Upper lobe of left lung (tissue), 6 donors: ENCODE measurements around the gene SFTPB. TPM values are rescaled to one million over a fixed set of nuclear protein-coding genes. Genes with fewer than 3 reads are reported as not detected.

Source experiments
- ATAC-seq, 2 donors: fragments of 200-7000 bp; cut with Tn5 transposase; one replicate each; pipeline ENCODE4 v1.9.1; 2022; ENCODE audit warnings: mild to moderate bottlenecking in 2 of 2, moderate library complexity in 2 of 2; ENCODE audit not compliant: low FRiP score in 2 of 2
- DNase-seq, 2 donors: peaks; one replicate each; pipeline ENCODE4 v3.0.0-alpha.2; 2019 to 2020
- H3K27ac ChIP-seq, 4 donors: fragments of 200-600 bp; sonication (generic); one replicate each; pipeline ENCODE4 v1.5.1; 2016 to 2019
- H3K27me3 ChIP-seq, 4 donors: fragments of 200-600 bp; sonication (generic); one replicate each; pipeline ENCODE4 v1.5.1; 2017 to 2019
- H3K36me3 ChIP-seq, 4 donors: fragments of 200-600 bp; sonication (generic); one replicate each; pipeline ENCODE4 v1.5.1; 2016 to 2019
- H3K4me1 ChIP-seq, 4 donors: fragments of 200-600 bp; sonication (generic); one replicate each; pipeline ENCODE4 v1.5.1; 2018 to 2019
- H3K4me3 ChIP-seq, 4 donors: fragments of 200-600 bp; sonication (generic); one replicate each; pipeline ENCODE4 v1.5.1; 2017 to 2019; ENCODE audit warnings: mild to moderate bottlenecking in 2 of 4, moderate library complexity in 1 of 4
- H3K9me3 ChIP-seq, 4 donors: fragments of 200-600 bp; sonication (generic); one replicate each; pipeline ENCODE4 v1.5.1; 2018 to 2019
- EP300 ChIP-seq, 4 donors: sonication (generic); formaldehyde crosslinking; IDR thresholded peaks; one replicate each; pipeline ENCODE4 v1.5.1; 2017; ENCODE audit warnings: antibody characterized with exemption in 4 of 4, control low read depth in 2 of 4
- POLR2A ChIP-seq, 4 donors: fragments of 450-650 bp; IDR thresholded peaks; one replicate each; pipeline ENCODE4 v1.5.1; 2016 to 2017; ENCODE audit warnings: antibody characterized with exemption in 4 of 4, mild to moderate bottlenecking in 2 of 4
- POLR2AphosphoS5 ChIP-seq, 2 donors: sonication (generic); formaldehyde crosslinking; IDR thresholded peaks; one replicate each; pipeline ENCODE4 v1.5.1; 2017; ENCODE audit warnings: antibody characterized with exemption in 2 of 2
- WGBS, 2 donors: methylation state at CpG; one replicate each; pipeline ENCODE4 v1.1.5; 2017 to 2018; 5-methylcytosine and 5-hydroxymethylcytosine counted together
- total RNA-seq, 6 donors: library from RNA; depleted of rRNA in 4 of 6; stranded (reverse); fragments of >200 nt in 4 of 6; gene quantifications; one replicate each; pipeline versions ENCODE4 v1.1.0 to v1.2.1, GENCODE V29; 2016 to 2021
- TF ChIP-seq, protein P1 (sequence below), 6 experiments: fragments of 450-650 bp in 4 of 6; fragments of 200-600 bp in 2 of 6; sonication (generic) in 2 of 6; IDR thresholded peaks; one replicate each; pipeline ENCODE4 v1.5.1; 2016 to 2019; ENCODE audit warnings: antibody characterized with exemption in 6 of 6
- donor health status: DM: no; HTN: no; CAD: no; lungs with moderate emphysema.
- donor health status: DM: no; HTN: yes; CAD: no; lungs with severe emphysema.

The SFTPB gene
- total RNA-seq, 6 donors from 2014 or later, result 10,501 to 67,270 (median 33,394) TPM

DNA sequence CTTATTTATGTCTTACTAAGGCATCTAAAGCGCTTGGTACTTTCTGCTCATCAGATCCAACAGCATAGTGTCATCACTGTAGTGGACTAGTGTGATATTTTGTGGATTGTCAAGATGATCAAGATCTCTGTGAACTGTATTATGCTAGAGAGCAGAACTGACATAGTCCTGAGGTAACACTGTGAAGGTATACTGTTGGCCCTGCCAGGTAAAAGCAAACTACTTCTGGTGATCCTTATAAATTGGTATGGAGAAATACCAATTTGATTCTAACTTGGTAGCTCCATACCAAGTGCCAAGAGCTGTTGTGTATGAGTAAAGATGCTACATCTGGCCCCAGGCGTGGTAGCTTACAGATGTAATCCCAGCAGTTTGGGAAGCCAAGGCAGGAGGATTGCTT, 15.9 kb downstream of the SFTPB start:
- ATAC-seq (no peak), DNase-seq (no peak)
- Histone ChIP-seq H3K36me3 (peaks cover 0 to 69% (median 33%) of the 10 kb centered on the region in 4 donors), H3K9me3 (no peaks in the 10 kb centered on the region), H3K27ac (peak overlapping the region; percentile 23 to 74 (median 51)), H3K4me1 (peaks cover 21 to 37% (median 25%) of the 10 kb centered on the region in 4 donors), H3K27me3 (no peaks in the 10 kb centered on the region), H3K4me3 (no peak overlapping the region)
- 96 to 100% methylated on average over 2 of the region's 2 CpGs for WGBS, 2 donors
- TF ChIP-seq, protein P1, sequence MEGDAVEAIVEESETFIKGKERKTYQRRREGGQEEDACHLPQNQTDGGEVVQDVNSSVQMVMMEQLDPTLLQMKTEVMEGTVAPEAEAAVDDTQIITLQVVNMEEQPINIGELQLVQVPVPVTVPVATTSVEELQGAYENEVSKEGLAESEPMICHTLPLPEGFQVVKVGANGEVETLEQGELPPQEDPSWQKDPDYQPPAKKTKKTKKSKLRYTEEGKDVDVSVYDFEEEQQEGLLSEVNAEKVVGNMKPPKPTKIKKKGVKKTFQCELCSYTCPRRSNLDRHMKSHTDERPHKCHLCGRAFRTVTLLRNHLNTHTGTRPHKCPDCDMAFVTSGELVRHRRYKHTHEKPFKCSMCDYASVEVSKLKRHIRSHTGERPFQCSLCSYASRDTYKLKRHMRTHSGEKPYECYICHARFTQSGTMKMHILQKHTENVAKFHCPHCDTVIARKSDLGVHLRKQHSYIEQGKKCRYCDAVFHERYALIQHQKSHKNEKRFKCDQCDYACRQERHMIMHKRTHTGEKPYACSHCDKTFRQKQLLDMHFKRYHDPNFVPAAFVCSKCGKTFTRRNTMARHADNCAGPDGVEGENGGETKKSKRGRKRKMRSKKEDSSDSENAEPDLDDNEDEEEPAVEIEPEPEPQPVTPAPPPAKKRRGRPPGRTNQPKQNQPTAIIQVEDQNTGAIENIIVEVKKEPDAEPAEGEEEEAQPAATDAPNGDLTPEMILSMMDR (IDR thresholded peaks at IDR 0.05), result no peak
- TF ChIP-seq POLR2A (IDR thresholded peaks at IDR 0.05) (no peak), EP300 (IDR thresholded peaks at IDR 0.05) (no peak), POLR2AphosphoS5 (IDR thresholded peaks at IDR 0.05) (no peak)

DNA sequence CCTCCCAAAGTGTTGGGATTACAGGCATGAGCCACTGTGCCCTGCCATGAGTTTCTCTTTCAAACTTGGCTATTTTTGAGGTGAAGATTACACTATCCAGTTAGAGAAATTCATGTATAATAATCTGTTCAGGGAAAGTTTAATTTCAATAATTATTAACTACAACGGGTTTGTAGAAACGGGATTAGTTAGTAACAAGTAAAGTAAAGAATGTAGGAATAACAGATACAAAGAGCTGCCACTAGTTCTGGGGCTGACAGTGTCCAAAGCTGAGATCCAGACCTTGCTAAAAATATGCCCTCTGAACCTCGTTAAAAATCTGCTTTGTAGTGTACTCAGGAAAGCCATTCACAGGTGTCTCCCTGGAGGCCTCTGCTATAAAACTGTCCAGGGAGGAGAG, 16.9 kb downstream of the SFTPB start:
- Histone ChIP-seq H3K4me1 (peaks cover 20 to 37% (median 23%) of the 10 kb centered on the region in 4 donors), H3K27ac (peak overlapping the region in 2 of 4 donors; percentile 69 to 74), H3K36me3 (peaks cover 5 to 70% (median 39%) of the 10 kb centered on the region in 4 donors), H3K4me3 (no peak overlapping the region), H3K27me3 (no peaks in the 10 kb centered on the region), H3K9me3 (no peaks in the 10 kb centered on the region)
- 62 to 67% methylated on average over 3 of the region's 3 CpGs for WGBS, 2 donors
- ATAC-seq (no peak), DNase-seq (no peak)
- TF ChIP-seq, protein P1 (IDR thresholded peaks at IDR 0.05), result no peak
- no peak for TF ChIP-seq POLR2AphosphoS5 (IDR thresholded peaks at IDR 0.05)
- no peak for TF ChIP-seq EP300 (IDR thresholded peaks at IDR 0.05)
- TF ChIP-seq POLR2A (IDR thresholded peaks at IDR 0.05), result no peak

DNA sequence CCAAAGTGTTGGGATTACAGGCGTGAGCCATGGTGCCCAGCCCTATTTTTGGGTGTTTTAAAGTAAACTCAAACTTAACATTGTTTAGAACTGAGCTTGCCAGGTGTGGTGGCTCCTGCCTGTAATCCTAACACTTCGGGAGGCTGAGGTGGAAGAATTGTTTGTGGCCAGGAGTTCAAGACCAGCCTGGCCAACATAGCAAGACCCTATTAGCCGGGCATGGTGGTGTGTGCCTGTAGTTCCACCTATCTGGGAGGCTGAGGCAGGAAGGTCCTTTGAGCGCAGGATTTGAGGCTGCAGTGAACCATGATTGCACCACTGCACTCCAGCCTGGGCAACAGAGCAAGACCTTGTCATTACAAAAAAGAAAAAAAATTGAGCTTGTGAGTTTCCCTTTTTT, 17.5 kb downstream of the SFTPB start:
- ATAC-seq (no peak), DNase-seq (no peak)
- H3K4me3 ChIP-seq, result no peak overlapping the region
- TF ChIP-seq POLR2AphosphoS5 (IDR thresholded peaks at IDR 0.05), result no peak
- no peak for TF ChIP-seq POLR2A (IDR thresholded peaks at IDR 0.05)
- WGBS, 2 donors, result 98% methylated on average over 4 of the region's 4 CpGs
- H3K36me3 ChIP-seq, result peaks cover 11 to 77% (median 45%) of the 10 kb centered on the region in 4 donors
- no peaks in the 10 kb centered on the region for H3K9me3 ChIP-seq
- peaks cover 20 to 37% (median 23%) of the 10 kb centered on the region in 4 donors for H3K4me1 ChIP-seq
- peak overlapping the region in 3 of 4 donors; percentile 64 to 74 (median 69) for H3K27ac ChIP-seq
- no peaks in the 10 kb centered on the region for H3K27me3 ChIP-seq

DNA sequence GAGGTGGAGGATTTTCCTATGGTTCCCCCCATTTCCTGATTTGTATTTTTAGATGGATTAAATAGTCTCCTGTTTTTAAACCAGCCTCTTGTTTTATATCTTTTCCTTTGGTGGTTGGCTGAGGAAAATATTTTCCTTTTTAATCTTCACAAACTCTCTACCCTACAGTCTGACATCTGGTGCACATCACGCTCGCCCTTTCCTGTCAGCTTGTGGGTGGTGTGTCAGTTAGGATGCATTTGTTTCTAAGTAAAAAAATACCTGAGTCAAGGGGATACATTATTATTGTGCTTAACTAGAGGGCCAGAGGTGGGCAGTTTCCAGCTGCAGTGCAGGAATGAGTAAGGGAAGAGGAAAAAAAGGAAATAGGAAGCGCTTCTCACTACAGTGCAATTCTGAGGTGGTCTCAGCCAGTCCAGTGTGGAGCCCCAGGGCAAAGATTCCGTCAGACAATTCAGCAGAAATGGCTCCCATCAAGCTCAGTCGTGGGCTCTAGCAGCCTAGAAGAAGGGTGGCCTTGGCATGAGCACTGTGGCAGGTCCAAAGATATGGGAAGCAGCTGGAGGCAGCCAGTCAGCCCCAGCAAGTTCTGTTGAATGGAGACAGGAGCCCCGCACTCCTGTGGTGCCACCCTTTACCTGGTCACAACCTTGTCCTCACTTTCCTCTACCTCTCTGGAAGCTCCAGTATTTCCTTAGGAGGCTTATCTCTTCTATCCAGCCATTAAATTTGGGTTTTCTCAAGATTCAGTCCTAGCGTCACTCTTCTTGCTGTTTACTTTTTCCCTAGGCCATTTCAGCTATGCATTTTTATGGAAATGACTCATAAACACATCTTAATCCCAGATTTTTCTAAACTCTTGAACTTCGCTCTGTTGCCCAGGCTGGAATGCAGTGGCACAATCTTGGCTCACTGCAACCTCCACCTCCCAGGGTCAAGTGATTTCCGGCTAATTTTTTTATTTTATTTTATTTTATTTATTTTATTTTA, 18.5 kb downstream of the SFTPB start:
- H3K27ac ChIP-seq, result peak overlapping the region; percentile 20 to 78 (median 71)
- TF ChIP-seq POLR2A (IDR thresholded peaks at IDR 0.05), result no peak
- TF ChIP-seq, protein P1 (IDR thresholded peaks at IDR 0.05), result no peak
- TF ChIP-seq EP300 (IDR thresholded peaks at IDR 0.05), result no peak
- TF ChIP-seq POLR2AphosphoS5 (IDR thresholded peaks at IDR 0.05), result no peak
- no peak for ATAC-seq
- no peaks in the 10 kb centered on the region for H3K27me3 ChIP-seq
- DNase-seq, result no peak
- peaks cover 20 to 37% (median 23%) of the 10 kb centered on the region in 4 donors for H3K4me1 ChIP-seq
- no peak overlapping the region for H3K4me3 ChIP-seq
- H3K9me3 ChIP-seq, result no peaks in the 10 kb centered on the region
- WGBS, 2 donors, result 80 to 85% methylated on average over 9 of the region's 9 CpGs
- peaks cover 20 to 86% (median 55%) of the 10 kb centered on the region in 4 donors for H3K36me3 ChIP-seq

DNA sequence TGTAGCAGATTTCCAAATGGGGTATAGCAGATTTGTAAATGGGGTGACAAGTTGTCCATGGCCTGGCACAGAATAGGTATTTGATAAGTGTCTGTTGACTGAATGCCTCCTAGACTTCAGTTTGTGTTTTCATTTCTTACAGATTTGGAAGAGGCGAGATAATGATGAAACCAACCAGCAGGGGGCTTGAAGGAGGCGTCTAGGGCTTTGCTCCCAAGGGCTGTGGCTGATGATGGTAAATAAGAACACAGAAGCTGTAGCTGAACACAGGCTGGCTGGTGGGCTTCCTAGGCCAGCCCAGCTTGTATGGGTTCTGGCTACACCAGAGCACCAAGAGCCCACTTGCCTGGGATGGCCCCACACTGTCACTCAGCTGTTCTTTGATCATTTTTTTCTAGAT, 19.4 kb downstream of the SFTPB start:
- 48 to 51% methylated on average over 2 of the region's 2 CpGs for WGBS, 2 donors

More for the DNA sequence above, 19.4 kb downstream of the SFTPB start:
- TF ChIP-seq POLR2AphosphoS5 (IDR thresholded peaks at IDR 0.05) (no peak), POLR2A (IDR thresholded peaks at IDR 0.05) (no peak), EP300 (IDR thresholded peaks at IDR 0.05) (no peak)
- TF ChIP-seq, protein P1 (IDR thresholded peaks at IDR 0.05), result peak in 5 of 6 experiments; percentile 24 to 55 (median 37)
- DNase-seq, result no peak
- Histone ChIP-seq H3K4me1 (peaks cover 16 to 29% (median 22%) of the 10 kb centered on the region in 4 donors), H3K36me3 (peaks cover 20 to 95% (median 61%) of the 10 kb centered on the region in 4 donors), H3K27ac (peak overlapping the region in 3 of 4 donors; percentile 68 to 78 (median 74)), H3K4me3 (no peak overlapping the region), H3K27me3 (no peaks in the 10 kb centered on the region), H3K9me3 (no peaks in the 10 kb centered on the region)
- peak in 1 of 2 donors; percentile 23 for ATAC-seq
